HEK293 (cell line): ENCODE results near the gene R3HDM2.

Source experiments
- CTCF ChIA-PET: fragments of 350-600 bp; formaldehyde crosslinking; extraction: SDS; loops from one replicate; lab custom pipeline; 2021; ENCODE audit warnings: antibody characterized with exemption; lab: Yijun Ruan, JAX
- POLR2A ChIA-PET: fragments of 300-600 bp; formaldehyde crosslinking; extraction: SDS; loops from one replicate; lab custom pipeline; 2020; ENCODE audit warnings: antibody characterized with exemption, inconsistent platforms; lab: Yijun Ruan, JAX
- H3K27ac ChIP-seq: fragments of 200-500 bp; sonication (Bioruptor generic); 2 replicates; pipeline ENCODE4 v1.5.1; 2014; ENCODE audit warnings: low read depth, low read length, control low read depth, inconsistent platforms; ENCODE audit errors: extremely low read depth
- H3K36me3 ChIP-seq, 2 experiments: fragments of 200-500 bp in 1 of 2; sonication (Bioruptor generic) in 1 of 2; 1 replicate in 1 of 2; 2 replicates in 1 of 2; pipeline ENCODE4 v1.5.1; 2014 to 2017; ENCODE audit warnings: inconsistent platforms in 2 of 2, low read length in 2 of 2; ENCODE audit not compliant: control insufficient read depth in 2 of 2, insufficient read depth in 1 of 2
- H3K4me1 ChIP-seq: fragments of 200-500 bp; sonication (Bioruptor generic); 2 replicates; pipeline ENCODE4 v1.5.1; 2014; ENCODE audit warnings: mild to moderate bottlenecking, low read length, inconsistent platforms; ENCODE audit not compliant: control insufficient read depth, insufficient read depth
- H3K4me3 ChIP-seq: 2 replicates; pipeline ENCODE4 v1.5.1; 2011; ENCODE audit warnings: low read depth, mild to moderate bottlenecking, control low read depth, low read length, moderate library complexity
- H3K9me3 ChIP-seq: fragments of 200-500 bp; sonication (Bioruptor generic); 2 replicates; pipeline ENCODE4 v1.5.1; 2014; ENCODE audit warnings: low read depth, low read length, inconsistent platforms; ENCODE audit not compliant: control insufficient read depth, insufficient read depth
- KLF7 ChIP-seq: fragments of 450-650 bp; formaldehyde crosslinking; IDR thresholded peaks from 2 replicates; pipeline ENCODE4 v1.5.1; 2016; ENCODE audit warnings: missing biosample characterization, missing genetic modification characterization, borderline replicate concordance
- PRDM4 ChIP-seq: fragments of 450-650 bp; formaldehyde crosslinking; IDR thresholded peaks from 2 replicates; pipeline ENCODE4 v1.5.1; 2017; ENCODE audit warnings: missing biosample characterization, missing genetic modification characterization
- ZBTB7A ChIP-seq: fragments of 450-650 bp; formaldehyde crosslinking; IDR thresholded peaks from 2 replicates; pipeline ENCODE4 v1.5.1; 2016; ENCODE audit warnings: low read depth, missing biosample characterization, missing genetic modification characterization
- ZFP37 ChIP-seq: fragments of 450-650 bp; formaldehyde crosslinking; IDR thresholded peaks from 2 replicates; pipeline ENCODE4 v1.5.1; 2016; ENCODE audit warnings: missing biosample characterization, missing genetic modification characterization
- ZFP69B ChIP-seq: fragments of 450-650 bp; formaldehyde crosslinking; IDR thresholded peaks from 2 replicates; pipeline ENCODE4 v1.5.1; 2016; ENCODE audit warnings: missing biosample characterization, missing genetic modification characterization
- ZNF221 ChIP-seq: fragments of 450-650 bp; formaldehyde crosslinking; IDR thresholded peaks from 2 replicates; pipeline ENCODE4 v1.5.1; 2017; ENCODE audit warnings: missing biosample characterization, missing genetic modification characterization, borderline replicate concordance
- ZNF274 ChIP-seq, 2 experiments: fragments of 200-500 bp in 1 of 2; fragments of 450-650 bp in 1 of 2; sonication (Bioruptor generic) in 1 of 2; formaldehyde crosslinking in 1 of 2; IDR thresholded peaks; 2 replicates each; pipeline versions ENCODE4 v1.5.1 to v1.6.1; 2014 to 2016; ENCODE audit warnings: borderline replicate concordance in 1 of 2, inconsistent platforms in 1 of 2, low read length in 1 of 2, missing biosample characterization in 1 of 2, missing genetic modification characterization in 1 of 2
- ZNF391 ChIP-seq: fragments of 450-650 bp; formaldehyde crosslinking; IDR thresholded peaks from 2 replicates; pipeline ENCODE4 v1.5.1; 2016; ENCODE audit warnings: low read depth, missing biosample characterization, missing genetic modification characterization, borderline replicate concordance
- ZNF510 ChIP-seq: fragments of 450-650 bp; formaldehyde crosslinking; IDR thresholded peaks from 2 replicates; pipeline ENCODE4 v1.5.1; 2018; ENCODE audit warnings: mild to moderate bottlenecking, missing genetic modification characterization, missing biosample characterization; ENCODE audit not compliant: insufficient replicate concordance
- ZNF530 ChIP-seq: fragments of 450-650 bp; formaldehyde crosslinking; IDR thresholded peaks from 2 replicates; pipeline ENCODE4 v1.5.1; 2016; ENCODE audit warnings: low read depth, missing biosample characterization, missing genetic modification characterization
- ZNF544 ChIP-seq: fragments of 450-650 bp; formaldehyde crosslinking; IDR thresholded peaks from 2 replicates; pipeline ENCODE4 v1.5.0; 2017; ENCODE audit warnings: missing biosample characterization, missing genetic modification characterization
- ZNF549 ChIP-seq: fragments of 450-650 bp; IDR thresholded peaks from 2 replicates; pipeline ENCODE4 v1.5.1; 2018; ENCODE audit warnings: missing biosample characterization, missing genetic modification characterization, mild to moderate bottlenecking, inconsistent platforms, moderate library complexity
- ZNF624 ChIP-seq: fragments of 450-650 bp; formaldehyde crosslinking; IDR thresholded peaks from 2 replicates; pipeline ENCODE4 v1.5.1; 2017; ENCODE audit warnings: missing biosample characterization, missing genetic modification characterization
- ZNF658 ChIP-seq: fragments of 450-650 bp; formaldehyde crosslinking; IDR thresholded peaks from 2 replicates; pipeline ENCODE4; 2016; ENCODE audit warnings: missing biosample characterization, missing genetic modification characterization
- ZNF777 ChIP-seq: fragments of 450-650 bp; formaldehyde crosslinking; IDR thresholded peaks from 2 replicates; pipeline ENCODE4 v1.5.1; 2017; ENCODE audit warnings: missing biosample characterization, missing genetic modification characterization, borderline replicate concordance
- ZNF837 ChIP-seq: fragments of 450-650 bp; formaldehyde crosslinking; IDR thresholded peaks from 2 replicates; pipeline ENCODE4 v1.5.1; 2016; ENCODE audit warnings: missing biosample characterization, missing genetic modification characterization
- ZSCAN18 ChIP-seq: fragments of 450-650 bp; formaldehyde crosslinking; IDR thresholded peaks from 2 replicates; pipeline ENCODE4 v1.5.1; 2016; ENCODE audit warnings: missing biosample characterization, missing genetic modification characterization
- TF ChIP-seq, protein P1 (sequence below): fragments of 450-650 bp; IDR thresholded peaks from 2 replicates; pipeline ENCODE4 v1.5.1; 2018; ENCODE audit warnings: missing biosample characterization, missing genetic modification characterization
- TF ChIP-seq, protein P2 (sequence below): fragments of 450-650 bp; formaldehyde crosslinking; IDR thresholded peaks from 2 replicates; pipeline ENCODE4 v1.5.1; 2016; ENCODE audit warnings: missing biosample characterization, missing genetic modification characterization
- TF ChIP-seq, protein P3 (sequence below): fragments of 450-650 bp; formaldehyde crosslinking; IDR thresholded peaks from 2 replicates; pipeline ENCODE4 v1.5.1; 2016; ENCODE audit warnings: missing biosample characterization, missing genetic modification characterization
- TF ChIP-seq, protein P4 (sequence below): IDR thresholded peaks from 2 replicates; pipeline ENCODE4 v1.6.1; 2011; ENCODE audit warnings: mild to moderate bottlenecking, low read depth, low read length, borderline replicate concordance

Gene R3HDM2

DNA sequence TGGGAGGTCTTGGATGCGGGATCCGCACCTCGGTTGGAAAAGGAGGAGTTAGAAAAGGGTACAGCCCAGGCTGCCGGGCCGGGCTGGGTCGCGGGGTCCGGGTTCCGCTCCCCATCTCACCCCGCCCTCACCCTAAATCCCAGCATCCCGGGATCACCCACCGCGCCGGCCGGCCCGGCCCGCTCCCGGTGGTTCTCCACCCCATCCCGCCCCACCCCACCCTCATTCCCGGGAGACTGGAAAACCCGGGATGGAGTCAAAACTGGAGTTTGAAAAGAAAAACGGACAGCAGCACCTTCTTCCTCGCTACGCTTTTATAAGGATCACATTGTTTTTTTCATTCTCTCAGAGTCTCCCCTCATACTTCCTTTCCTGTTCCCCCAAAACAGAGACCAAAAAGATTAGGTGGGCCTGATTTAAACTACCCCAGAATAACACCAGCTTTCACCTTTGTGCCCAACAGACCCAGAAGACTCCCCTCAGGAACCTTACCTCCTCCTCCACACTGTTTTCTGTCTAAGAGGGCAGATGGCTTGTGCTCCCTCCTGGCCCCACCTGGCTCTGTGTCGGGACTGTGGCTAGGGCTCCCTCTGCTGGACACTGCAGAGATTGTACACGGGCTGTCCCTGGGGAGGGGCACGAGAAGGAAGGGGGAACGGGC lies 31.5 kb upstream of the R3HDM2 start:
- Histone ChIP-seq H3K36me3 (no peaks in the 10 kb centered on the region), H3K9me3 (no peaks in the 10 kb centered on the region), H3K4me3 (peak overlapping the region; percentile 48), H3K4me1 (peaks cover 8% of the 10 kb centered on the region), H3K27ac (peak overlapping the region; percentile 25)
- POLR2A ChIA-PET = no interaction called here
- CTCF ChIA-PET = interaction anchor here (0.6 to 4.2 kb wide), 20 partner anchors 9 to 1301 kb away, joined by 3 to 38 read pairs (median 4); partner anchors contain the start of genes ARHGAP9 and TIMELESS
- TF ChIP-seq ZNF391 (tag by site-specific recombination) (peak; percentile 85; the same call in 1 of the 2 replicates), ZFP37 (tag by site-specific recombination) (0 out of 2 replicates have a peak, but pooled peaks have one; percentile 28), ZFP69B (tag by site-specific recombination) (peak; percentile 99), ZNF510 (no peak), ZNF624 (tag by site-specific recombination) (no peak), ZNF777 (tag by site-specific recombination) (no peak), ZSCAN18 (0 out of 2 replicates have a peak, but pooled peaks have one; percentile 29), ZNF658 (no peak), ZNF837 (tag by site-specific recombination) (no peak), KLF7 (tag by site-specific recombination) (no peak), PRDM4 (tag by site-specific recombination) (no peak), ZNF530 (tag by site-specific recombination) (no peak), ZNF274 (IDR thresholded peaks at IDR 0.05; ENCODE audit: low read length) (no peak), ZNF274 (tag by site-specific recombination; IDR thresholded peaks at IDR 0.05; ENCODE audit: borderline replicate concordance) (no peak), ZNF221 (tag by site-specific recombination) (no peak), ZNF544 (tag by site-specific recombination) (no peak), ZNF549 (no peak), ZBTB7A (tag by site-specific recombination) (no peak)
- TF ChIP-seq, protein P1, sequence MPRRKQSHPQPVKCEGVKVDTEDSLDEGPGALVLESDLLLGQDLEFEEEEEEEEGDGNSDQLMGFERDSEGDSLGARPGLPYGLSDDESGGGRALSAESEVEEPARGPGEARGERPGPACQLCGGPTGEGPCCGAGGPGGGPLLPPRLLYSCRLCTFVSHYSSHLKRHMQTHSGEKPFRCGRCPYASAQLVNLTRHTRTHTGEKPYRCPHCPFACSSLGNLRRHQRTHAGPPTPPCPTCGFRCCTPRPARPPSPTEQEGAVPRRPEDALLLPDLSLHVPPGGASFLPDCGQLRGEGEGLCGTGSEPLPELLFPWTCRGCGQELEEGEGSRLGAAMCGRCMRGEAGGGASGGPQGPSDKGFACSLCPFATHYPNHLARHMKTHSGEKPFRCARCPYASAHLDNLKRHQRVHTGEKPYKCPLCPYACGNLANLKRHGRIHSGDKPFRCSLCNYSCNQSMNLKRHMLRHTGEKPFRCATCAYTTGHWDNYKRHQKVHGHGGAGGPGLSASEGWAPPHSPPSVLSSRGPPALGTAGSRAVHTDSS = 0 out of 2 replicates have a peak, but pooled peaks have one; percentile 32
- TF ChIP-seq, protein P2, sequence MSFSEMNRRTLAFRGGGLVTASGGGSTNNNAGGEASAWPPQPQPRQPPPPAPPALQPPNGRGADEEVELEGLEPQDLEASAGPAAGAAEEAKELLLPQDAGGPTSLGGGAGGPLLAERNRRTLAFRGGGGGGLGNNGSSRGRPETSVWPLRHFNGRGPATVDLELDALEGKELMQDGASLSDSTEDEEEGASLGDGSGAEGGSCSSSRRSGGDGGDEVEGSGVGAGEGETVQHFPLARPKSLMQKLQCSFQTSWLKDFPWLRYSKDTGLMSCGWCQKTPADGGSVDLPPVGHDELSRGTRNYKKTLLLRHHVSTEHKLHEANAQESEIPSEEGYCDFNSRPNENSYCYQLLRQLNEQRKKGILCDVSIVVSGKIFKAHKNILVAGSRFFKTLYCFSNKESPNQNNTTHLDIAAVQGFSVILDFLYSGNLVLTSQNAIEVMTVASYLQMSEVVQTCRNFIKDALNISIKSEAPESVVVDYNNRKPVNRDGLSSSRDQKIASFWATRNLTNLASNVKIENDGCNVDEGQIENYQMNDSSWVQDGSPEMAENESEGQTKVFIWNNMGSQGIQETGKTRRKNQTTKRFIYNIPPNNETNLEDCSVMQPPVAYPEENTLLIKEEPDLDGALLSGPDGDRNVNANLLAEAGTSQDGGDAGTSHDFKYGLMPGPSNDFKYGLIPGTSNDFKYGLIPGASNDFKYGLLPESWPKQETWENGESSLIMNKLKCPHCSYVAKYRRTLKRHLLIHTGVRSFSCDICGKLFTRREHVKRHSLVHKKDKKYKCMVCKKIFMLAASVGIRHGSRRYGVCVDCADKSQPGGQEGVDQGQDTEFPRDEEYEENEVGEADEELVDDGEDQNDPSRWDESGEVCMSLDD (tag by site-specific recombination) = no peak; the same call in none of the 2 replicates
- TF ChIP-seq, protein P3, sequence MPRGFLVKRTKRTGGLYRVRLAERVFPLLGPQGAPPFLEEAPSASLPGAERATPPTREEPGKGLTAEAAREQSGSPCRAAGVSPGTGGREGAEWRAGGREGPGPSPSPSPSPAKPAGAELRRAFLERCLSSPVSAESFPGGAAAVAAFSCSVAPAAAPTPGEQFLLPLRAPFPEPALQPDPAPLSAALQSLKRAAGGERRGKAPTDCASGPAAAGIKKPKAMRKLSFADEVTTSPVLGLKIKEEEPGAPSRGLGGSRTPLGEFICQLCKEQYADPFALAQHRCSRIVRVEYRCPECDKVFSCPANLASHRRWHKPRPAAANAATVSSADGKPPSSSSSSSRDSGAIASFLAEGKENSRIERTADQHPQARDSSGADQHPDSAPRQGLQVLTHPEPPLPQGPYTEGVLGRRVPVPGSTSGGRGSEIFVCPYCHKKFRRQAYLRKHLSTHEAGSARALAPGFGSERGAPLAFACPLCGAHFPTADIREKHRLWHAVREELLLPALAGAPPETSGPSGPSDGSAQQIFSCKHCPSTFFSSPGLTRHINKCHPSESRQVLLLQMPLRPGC (tag by site-specific recombination) = no peak
- TF ChIP-seq, protein P4, sequence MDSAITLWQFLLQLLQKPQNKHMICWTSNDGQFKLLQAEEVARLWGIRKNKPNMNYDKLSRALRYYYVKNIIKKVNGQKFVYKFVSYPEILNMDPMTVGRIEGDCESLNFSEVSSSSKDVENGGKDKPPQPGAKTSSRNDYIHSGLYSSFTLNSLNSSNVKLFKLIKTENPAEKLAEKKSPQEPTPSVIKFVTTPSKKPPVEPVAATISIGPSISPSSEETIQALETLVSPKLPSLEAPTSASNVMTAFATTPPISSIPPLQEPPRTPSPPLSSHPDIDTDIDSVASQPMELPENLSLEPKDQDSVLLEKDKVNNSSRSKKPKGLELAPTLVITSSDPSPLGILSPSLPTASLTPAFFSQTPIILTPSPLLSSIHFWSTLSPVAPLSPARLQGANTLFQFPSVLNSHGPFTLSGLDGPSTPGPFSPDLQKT = no peak
